GM18858 (cell line): ENCODE results near the gene LHPP.
"Not testable (repeated sequence)": the region's sequence is repeated elsewhere in the genome, so short reads cannot be mapped to it uniquely, and the experiment has no call there.

Source experiments
- ATAC-seq: cut with Tn5 transposase; IDR thresholded peaks from one replicate; pipeline ENCODE4 v1.9.1; 2021; ENCODE audit not compliant: unreplicated experiment

The LHPP gene

GRCh38 chr10:124534826-124535601, 73.4 kb downstream of the LHPP start:
- no peak for ATAC-seq

GRCh38 chr10:124535731-124536495, 74.3 kb downstream of the LHPP start:
- no peak for ATAC-seq

GRCh38 chr10:124536496-124537050, 75.0 kb downstream of the LHPP start:
- ATAC-seq: no peak

GRCh38 chr10:124537166-124537725, 75.6 kb downstream of the LHPP start:
- ATAC-seq: no peak

GRCh38 chr10:124537891-124538290, 76.3 kb downstream of the LHPP start:
- ATAC-seq: no peak

GRCh38 chr10:124538706-124539105, 77.1 kb downstream of the LHPP start:
- no peak for ATAC-seq

- no peak for ATAC-seq
Observed at GRCh38 chr10:124539935-124540641, 78.5 kb downstream of the LHPP start.

- ATAC-seq: no peak
Observed at GRCh38 chr10:124541076-124541903, 79.7 kb downstream of the LHPP start.

GRCh38 chr10:124542336-124542735, 80.7 kb downstream of the LHPP start:
- no peak for ATAC-seq

- ATAC-seq: no peak
Observed at GRCh38 chr10:124543146-124543545, 81.5 kb downstream of the LHPP start.

GRCh38 chr10:124543971-124544370, 82.3 kb downstream of the LHPP start:
- ATAC-seq: no peak

GRCh38 chr10:124544711-124545110, 83.1 kb downstream of the LHPP start:
- no peak for ATAC-seq

- ATAC-seq: no peak
Observed at GRCh38 chr10:124545351-124546054, 83.9 kb downstream of the LHPP start.

GRCh38 chr10:124546055-124546369, 84.4 kb downstream of the LHPP start:
- no peak for ATAC-seq

GRCh38 chr10:124546957-124547646, 85.5 kb downstream of the LHPP start:
- ATAC-seq: no peak

- ATAC-seq: no peak
Observed at GRCh38 chr10:124547647-124548168, 86.1 kb downstream of the LHPP start.

GRCh38 chr10:124549171-124549570, 87.5 kb downstream of the LHPP start:
- ATAC-seq: not testable (repeated sequence)

- ATAC-seq: no peak
Observed at GRCh38 chr10:124550293-124551034, 88.8 kb downstream of the LHPP start.
